ENCODE measurements around the gene TRABD2A.

The TRABD2A gene

GRCh38 chr2:84801811-84802210 lies 79.1 kb downstream of the TRABD2A start:
- Histone ChIP-seq H3K9ac (ENCODE audit: low read length) (no peak overlapping the region), H3K27me3 (ENCODE audit: control insufficient read depth in 1 of 2, insufficient read depth in 2 of 2, low read length in 2 of 2) (no peaks in the 10 kb centered on the region), H3K9me3 (ENCODE audit: low read length) (no peaks in the 10 kb centered on the region), H3K27ac (ENCODE audit: low read depth, low read length) (no peak overlapping the region), H3K4me3 (ENCODE audit: low read depth in 1 of 2, low read length in 2 of 2) (no peak overlapping the region), H3K4me1 (ENCODE audit: insufficient read depth, low read length) (no peaks in the 10 kb centered on the region), H3K36me3 (ENCODE audit: insufficient read depth, low read length) (no peaks in the 10 kb centered on the region)

DNA sequence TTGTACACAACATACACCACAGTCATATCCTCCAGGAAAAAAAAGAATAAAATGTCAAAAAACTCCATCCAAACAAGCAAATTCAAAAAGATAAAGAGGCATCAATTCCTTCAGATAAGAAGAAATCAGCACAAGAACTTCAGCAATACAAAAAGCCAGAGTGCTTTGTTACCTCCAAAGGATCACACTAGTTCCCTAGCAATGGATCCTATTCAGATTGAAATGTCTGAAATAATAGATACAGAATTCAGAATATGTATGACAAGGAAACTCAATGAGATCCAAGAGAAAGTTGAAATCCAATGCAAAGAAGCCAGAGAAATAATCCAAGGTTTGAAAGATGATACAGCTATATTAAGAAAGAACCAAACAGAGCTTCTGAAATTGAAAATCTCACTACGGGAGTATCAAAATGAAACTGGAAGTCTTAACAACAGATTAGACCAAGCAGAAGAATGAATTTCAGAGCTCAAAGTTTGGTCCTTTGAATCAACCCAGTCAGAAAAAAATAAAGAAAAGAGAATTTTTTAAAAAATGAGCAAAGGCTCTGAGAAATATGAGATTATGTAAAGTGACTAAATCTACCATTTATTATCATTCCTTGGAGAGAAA lies 80.6 kb downstream of the TRABD2A start:
- Histone ChIP-seq H3K9me3 (ENCODE audit: low read length) (no peaks in the 10 kb centered on the region), H3K4me3 (ENCODE audit: low read depth in 1 of 2, low read length in 2 of 2) (no peak overlapping the region), H3K27me3 (ENCODE audit: control insufficient read depth in 1 of 2, insufficient read depth in 2 of 2, low read length in 2 of 2) (no peaks in the 10 kb centered on the region), H3K36me3 (ENCODE audit: insufficient read depth, low read length) (no peaks in the 10 kb centered on the region), H3K27ac (ENCODE audit: low read depth, low read length) (no peak overlapping the region), H3K4me1 (ENCODE audit: insufficient read depth, low read length) (no peaks in the 10 kb centered on the region), H3K9ac (ENCODE audit: low read length) (no peak overlapping the region)

- Histone ChIP-seq H3K4me3 (ENCODE audit: low read depth in 1 of 2, low read length in 2 of 2) (no peak overlapping the region), H3K9me3 (ENCODE audit: low read length) (no peaks in the 10 kb centered on the region), H3K27me3 (ENCODE audit: control insufficient read depth in 1 of 2, insufficient read depth in 2 of 2, low read length in 2 of 2) (no peaks in the 10 kb centered on the region), H3K9ac (ENCODE audit: low read length) (no peak overlapping the region), H3K36me3 (ENCODE audit: insufficient read depth, low read length) (no peaks in the 10 kb centered on the region), H3K27ac (ENCODE audit: low read depth, low read length) (no peak overlapping the region), H3K4me1 (ENCODE audit: insufficient read depth, low read length) (no peaks in the 10 kb centered on the region)
These were observed 81.1 kb downstream of the TRABD2A start for GRCh38 chr2:84799772-84800171.

- no peak overlapping the region for H3K4me3 ChIP-seq (ENCODE audit: low read depth in 1 of 2, low read length in 2 of 2)
- no peaks in the 10 kb centered on the region for H3K27me3 ChIP-seq (ENCODE audit: control insufficient read depth in 1 of 2, insufficient read depth in 2 of 2, low read length in 2 of 2)
- H3K4me1 ChIP-seq (ENCODE audit: insufficient read depth, low read length): no peaks in the 10 kb centered on the region
- no peak overlapping the region for H3K9ac ChIP-seq (ENCODE audit: low read length)
- H3K36me3 ChIP-seq (ENCODE audit: insufficient read depth, low read length): no peaks in the 10 kb centered on the region
- H3K27ac ChIP-seq (ENCODE audit: low read depth, low read length): no peak overlapping the region
- H3K9me3 ChIP-seq (ENCODE audit: low read length): no peaks in the 10 kb centered on the region
These were observed 83.6 kb downstream of the TRABD2A start for GRCh38 chr2:84797271-84797670.

DNA sequence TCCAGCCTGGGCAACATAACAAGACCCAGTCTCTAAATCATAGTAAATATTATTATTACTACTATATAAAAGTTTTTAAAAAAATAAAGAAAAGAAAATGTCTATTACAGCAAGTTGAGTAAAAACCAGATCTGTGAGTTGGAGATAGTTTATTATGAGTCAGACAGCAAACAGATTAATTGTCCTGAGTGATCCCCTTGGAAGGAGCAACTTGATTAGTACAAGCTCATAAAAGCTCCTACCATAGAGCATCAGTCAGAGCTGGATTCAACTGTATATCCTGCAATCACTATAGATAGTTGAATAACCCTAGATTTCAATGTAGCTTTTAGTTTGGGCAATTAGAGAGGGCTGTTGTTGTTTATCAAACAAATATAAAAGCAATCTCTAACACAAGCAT lies 84.1 kb downstream of the TRABD2A start:
- Histone ChIP-seq H3K27ac (ENCODE audit: low read depth, low read length) (no peak overlapping the region), H3K9me3 (ENCODE audit: low read length) (no peaks in the 10 kb centered on the region), H3K9ac (ENCODE audit: low read length) (no peak overlapping the region), H3K27me3 (ENCODE audit: control insufficient read depth in 1 of 2, insufficient read depth in 2 of 2, low read length in 2 of 2) (no peaks in the 10 kb centered on the region), H3K36me3 (ENCODE audit: insufficient read depth, low read length) (no peaks in the 10 kb centered on the region), H3K4me3 (ENCODE audit: low read depth in 1 of 2, low read length in 2 of 2) (no peak overlapping the region), H3K4me1 (ENCODE audit: insufficient read depth, low read length) (no peaks in the 10 kb centered on the region)

DNA sequence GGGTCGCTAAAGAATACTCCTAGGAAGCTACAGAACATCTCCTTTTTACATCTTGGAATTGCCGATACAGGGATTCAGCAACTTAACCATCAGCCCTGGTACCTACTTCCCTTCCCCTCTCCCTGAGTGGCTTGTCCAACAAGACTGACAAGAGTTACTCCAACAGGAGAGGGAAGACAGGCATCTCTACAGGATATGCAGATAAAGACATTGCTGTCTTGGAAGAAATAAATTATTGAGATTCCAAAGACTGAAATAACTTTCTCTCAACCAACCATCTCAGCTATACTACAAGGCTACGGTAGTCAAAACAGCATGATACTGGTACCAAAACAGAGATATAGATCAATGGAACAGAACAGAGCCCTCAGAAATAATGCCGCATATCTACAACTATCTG lies 87.2 kb downstream of the TRABD2A start:
- H3K9me3 ChIP-seq (ENCODE audit: low read length): no peaks in the 10 kb centered on the region
- H3K4me3 ChIP-seq (ENCODE audit: low read depth in 1 of 2, low read length in 2 of 2): no peak overlapping the region
- H3K4me1 ChIP-seq (ENCODE audit: insufficient read depth, low read length): no peaks in the 10 kb centered on the region
- H3K27me3 ChIP-seq (ENCODE audit: control insufficient read depth in 1 of 2, insufficient read depth in 2 of 2, low read length in 2 of 2): no peaks in the 10 kb centered on the region
- H3K9ac ChIP-seq (ENCODE audit: low read length): no peak overlapping the region
- no peak overlapping the region for H3K27ac ChIP-seq (ENCODE audit: low read depth, low read length)
- no peaks in the 10 kb centered on the region for H3K36me3 ChIP-seq (ENCODE audit: insufficient read depth, low read length)

DNA sequence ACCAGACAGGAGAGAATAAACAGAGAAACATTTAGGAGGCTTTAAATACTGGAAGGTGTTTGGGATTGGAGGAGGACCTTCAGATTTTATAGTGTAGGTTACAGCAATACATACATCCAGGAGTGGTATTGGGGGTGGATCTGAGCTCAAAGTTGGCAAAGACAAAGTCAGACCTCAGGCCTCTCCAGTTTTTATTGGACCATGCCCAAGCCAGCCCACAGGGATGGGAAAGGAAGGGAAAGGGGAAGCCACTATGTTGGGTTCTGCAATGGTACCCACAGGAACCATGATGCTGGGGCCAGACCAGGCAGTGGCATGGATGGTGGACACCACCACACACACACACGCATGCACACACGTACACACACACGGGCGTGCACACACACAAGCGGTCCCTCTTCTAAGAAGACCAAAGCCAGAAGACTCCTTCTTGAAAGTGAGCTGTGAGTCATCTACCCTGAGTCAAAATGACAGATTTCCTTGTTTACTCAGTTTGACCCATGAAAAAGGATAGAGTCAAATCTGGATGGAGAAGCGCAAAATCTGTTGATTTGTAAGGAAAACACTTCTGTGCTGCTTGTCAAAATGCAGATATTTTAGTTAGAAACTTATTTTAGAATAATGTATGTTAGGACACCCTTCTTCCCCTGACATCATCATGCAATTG lies 87.9 kb downstream of the TRABD2A start:
- Histone ChIP-seq H3K9me3 (ENCODE audit: low read length) (no peaks in the 10 kb centered on the region), H3K36me3 (ENCODE audit: insufficient read depth, low read length) (no peaks in the 10 kb centered on the region), H3K4me1 (ENCODE audit: insufficient read depth, low read length) (no peaks in the 10 kb centered on the region), H3K27me3 (ENCODE audit: control insufficient read depth in 1 of 2, insufficient read depth in 2 of 2, low read length in 2 of 2) (no peaks in the 10 kb centered on the region), H3K4me3 (ENCODE audit: low read depth in 1 of 2, low read length in 2 of 2) (no peak overlapping the region), H3K27ac (ENCODE audit: low read depth, low read length) (no peak overlapping the region), H3K9ac (ENCODE audit: low read length) (no peak overlapping the region)

DNA sequence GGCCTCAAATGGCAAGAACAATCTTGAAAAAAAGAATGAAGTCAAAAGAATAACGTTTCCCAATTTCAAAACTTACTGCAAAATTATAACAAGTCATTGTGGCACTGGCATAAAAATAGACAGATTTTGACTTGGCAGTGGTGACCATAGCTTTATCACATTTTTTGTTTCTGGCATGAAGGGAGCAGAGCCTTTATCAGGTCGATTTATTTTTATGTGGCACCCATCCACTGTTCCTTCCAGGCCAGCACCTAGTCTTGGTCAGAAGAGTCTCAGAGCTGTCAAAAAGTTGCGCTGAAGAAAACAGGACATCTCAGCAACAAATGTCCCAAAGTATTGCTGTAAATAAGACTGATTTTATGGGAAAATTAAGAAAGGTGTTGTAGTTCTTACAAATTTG lies 92.4 kb downstream of the TRABD2A start:
- H3K4me1 ChIP-seq (ENCODE audit: insufficient read depth, low read length): no peaks in the 10 kb centered on the region
- no peaks in the 10 kb centered on the region for H3K36me3 ChIP-seq (ENCODE audit: insufficient read depth, low read length)
- H3K4me3 ChIP-seq (ENCODE audit: low read depth in 1 of 2, low read length in 2 of 2): no peak overlapping the region
- no peak overlapping the region for H3K27ac ChIP-seq (ENCODE audit: low read depth, low read length)
- H3K27me3 ChIP-seq (ENCODE audit: control insufficient read depth in 1 of 2, insufficient read depth in 2 of 2, low read length in 2 of 2): no peaks in the 10 kb centered on the region
- no peak overlapping the region for H3K9ac ChIP-seq (ENCODE audit: low read length)
- no peaks in the 10 kb centered on the region for H3K9me3 ChIP-seq (ENCODE audit: low read length)

GRCh38 chr2:84788027-84788426 lies 92.9 kb downstream of the TRABD2A start:
- H3K27me3 ChIP-seq (ENCODE audit: control insufficient read depth in 1 of 2, insufficient read depth in 2 of 2, low read length in 2 of 2): no peaks in the 10 kb centered on the region
- H3K36me3 ChIP-seq (ENCODE audit: insufficient read depth, low read length): no peaks in the 10 kb centered on the region
- H3K27ac ChIP-seq (ENCODE audit: low read depth, low read length): no peak overlapping the region
- no peak overlapping the region for H3K9ac ChIP-seq (ENCODE audit: low read length)
- no peaks in the 10 kb centered on the region for H3K4me1 ChIP-seq (ENCODE audit: insufficient read depth, low read length)
- H3K4me3 ChIP-seq (ENCODE audit: low read depth in 1 of 2, low read length in 2 of 2): no peak overlapping the region
- H3K9me3 ChIP-seq (ENCODE audit: low read length): no peaks in the 10 kb centered on the region

DNA sequence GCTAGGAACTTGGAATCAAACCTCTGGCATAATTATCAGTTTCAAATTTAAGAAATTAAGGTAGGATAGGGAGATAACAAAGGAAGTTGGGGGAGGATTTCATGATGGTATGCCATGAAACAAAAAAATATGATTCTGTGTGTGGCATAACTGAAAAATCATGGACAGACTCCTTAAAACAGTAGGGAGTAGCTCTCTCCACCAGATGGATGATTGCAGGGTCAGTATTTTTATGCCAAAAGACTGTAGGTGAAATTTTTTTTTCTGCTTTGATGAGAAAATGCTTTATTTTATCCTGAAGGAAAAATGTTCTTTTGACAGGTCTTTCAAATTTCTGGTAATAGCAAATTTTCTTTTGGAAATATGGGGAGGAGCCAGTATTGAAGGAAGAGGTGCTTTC lies 94.3 kb downstream of the TRABD2A start:
- Histone ChIP-seq H3K27ac (ENCODE audit: low read depth, low read length) (no peak overlapping the region), H3K9ac (ENCODE audit: low read length) (no peak overlapping the region), H3K36me3 (ENCODE audit: insufficient read depth, low read length) (no peaks in the 10 kb centered on the region), H3K9me3 (ENCODE audit: low read length) (no peaks in the 10 kb centered on the region), H3K4me3 (ENCODE audit: low read depth in 1 of 2, low read length in 2 of 2) (no peak overlapping the region), H3K4me1 (ENCODE audit: insufficient read depth, low read length) (no peaks in the 10 kb centered on the region), H3K27me3 (ENCODE audit: control insufficient read depth in 1 of 2, insufficient read depth in 2 of 2, low read length in 2 of 2) (no peaks in the 10 kb centered on the region)

GRCh38 chr2:84785950-84786349 lies 94.9 kb downstream of the TRABD2A start:
- no peaks in the 10 kb centered on the region for H3K27me3 ChIP-seq (ENCODE audit: control insufficient read depth in 1 of 2, insufficient read depth in 2 of 2, low read length in 2 of 2)

More at GRCh38 chr2:84785950-84786349, 94.9 kb downstream of the TRABD2A start:
- no peak overlapping the region for H3K27ac ChIP-seq (ENCODE audit: low read depth, low read length)
- no peaks in the 10 kb centered on the region for H3K36me3 ChIP-seq (ENCODE audit: insufficient read depth, low read length)
- H3K4me3 ChIP-seq (ENCODE audit: low read depth in 1 of 2, low read length in 2 of 2): no peak overlapping the region
- H3K4me1 ChIP-seq (ENCODE audit: insufficient read depth, low read length): no peaks in the 10 kb centered on the region
- H3K9ac ChIP-seq (ENCODE audit: low read length): no peak overlapping the region
- H3K9me3 ChIP-seq (ENCODE audit: low read length): no peaks in the 10 kb centered on the region
